ENCODE data around the gene KRTAP5-2. TPM values are rescaled to one million over a fixed set of nuclear protein-coding genes. Genes with fewer than 3 reads are reported as not detected.
"Not testable (repeated sequence)": the region's sequence is repeated elsewhere in the genome, so short reads cannot be mapped to it uniquely, and the experiment has no call there.

The KRTAP5-2 gene
- total RNA-seq, 1 experiment from 2014 or later, result not detected

DNA sequence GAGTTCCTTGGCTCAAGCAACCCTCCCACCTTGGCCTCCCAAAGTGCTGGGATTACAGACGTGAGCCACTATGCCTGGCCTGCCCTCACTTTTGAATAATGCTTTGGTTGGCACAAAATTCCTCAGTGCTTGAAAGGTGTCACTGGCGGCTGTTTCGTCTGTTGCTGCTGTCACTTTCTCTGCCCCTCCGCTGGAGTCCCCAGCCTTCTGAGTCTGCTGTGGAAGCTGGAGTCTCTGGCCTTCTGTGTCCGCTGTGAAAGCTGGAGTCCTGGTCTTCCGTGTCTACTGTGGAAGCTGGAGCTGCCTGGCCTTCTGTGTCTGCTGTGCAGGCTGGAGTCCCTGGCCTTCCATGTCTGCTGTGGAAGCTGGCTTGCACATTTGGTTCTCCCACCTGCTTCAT lies 8.1 kb downstream of the KRTAP5-2 start:
- H3K9me3 ChIP-seq (ENCODE audit: control insufficient read depth, low read depth, low read length), result no peaks in the 10 kb centered on the region
- no peak overlapping the region for H4K8ac ChIP-seq (replicated peaks; ENCODE audit: insufficient read length, low read depth, low read length)
- Mint-ChIP-seq H3K9me3 (peaks cover 0 to 2% of the 10 kb centered on the region in 2 experiments; a peak in 1 of 5 replicates), H3K36me3 (ENCODE audit: insufficient read depth in 1 of 3, low read depth in 3 of 3) (no peaks in the 10 kb centered on the region), H3K27me3 (ENCODE audit: low read depth) (peaks cover 63% of the 10 kb centered on the region), H3K27ac (no peak overlapping the region), H3K4me3 (no peak overlapping the region), H3K4me1 (peaks cover 2 to 4% of the 10 kb centered on the region in 2 experiments; a peak in 1 of 4 replicates)
- no peak overlapping the region; the same call in 1 of the 2 replicates for H3K14ac ChIP-seq (ENCODE audit: insufficient read depth, low read length)
- no peak overlapping the region for H3K4ac ChIP-seq (ENCODE audit: low read depth, low read length)
- no peak overlapping the region for H3K23ac ChIP-seq (ENCODE audit: insufficient read length, low read depth, low read length)
- H3K27ac ChIP-seq (ENCODE audit: insufficient read length, low read depth, low read length), result no peak overlapping the region
- H3K9ac ChIP-seq (ENCODE audit: extremely low read depth, insufficient read length, low read length), result no peak overlapping the region
- H3K23me2 ChIP-seq (ENCODE audit: insufficient read length, low read depth, low read length, poor library complexity, severe bottlenecking), result no peaks in the 10 kb centered on the region
- TF ChIP-seq, protein P1, sequence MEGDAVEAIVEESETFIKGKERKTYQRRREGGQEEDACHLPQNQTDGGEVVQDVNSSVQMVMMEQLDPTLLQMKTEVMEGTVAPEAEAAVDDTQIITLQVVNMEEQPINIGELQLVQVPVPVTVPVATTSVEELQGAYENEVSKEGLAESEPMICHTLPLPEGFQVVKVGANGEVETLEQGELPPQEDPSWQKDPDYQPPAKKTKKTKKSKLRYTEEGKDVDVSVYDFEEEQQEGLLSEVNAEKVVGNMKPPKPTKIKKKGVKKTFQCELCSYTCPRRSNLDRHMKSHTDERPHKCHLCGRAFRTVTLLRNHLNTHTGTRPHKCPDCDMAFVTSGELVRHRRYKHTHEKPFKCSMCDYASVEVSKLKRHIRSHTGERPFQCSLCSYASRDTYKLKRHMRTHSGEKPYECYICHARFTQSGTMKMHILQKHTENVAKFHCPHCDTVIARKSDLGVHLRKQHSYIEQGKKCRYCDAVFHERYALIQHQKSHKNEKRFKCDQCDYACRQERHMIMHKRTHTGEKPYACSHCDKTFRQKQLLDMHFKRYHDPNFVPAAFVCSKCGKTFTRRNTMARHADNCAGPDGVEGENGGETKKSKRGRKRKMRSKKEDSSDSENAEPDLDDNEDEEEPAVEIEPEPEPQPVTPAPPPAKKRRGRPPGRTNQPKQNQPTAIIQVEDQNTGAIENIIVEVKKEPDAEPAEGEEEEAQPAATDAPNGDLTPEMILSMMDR (conservative IDR thresholded peaks at IDR 0.05), result no peak
- H4K5ac ChIP-seq (ENCODE audit: insufficient read length, low read depth, low read length), result no peak overlapping the region
- no peak overlapping the region for H3T11ph ChIP-seq (ENCODE audit: low read length)
- no peak overlapping the region for H2AK5ac ChIP-seq (ENCODE audit: insufficient read length, low read length)
- H3K79me2 ChIP-seq (ENCODE audit: insufficient read depth, low read length), result no peaks in the 10 kb centered on the region
- H2BK20ac ChIP-seq (ENCODE audit: low read depth, low read length, poor library complexity, severe bottlenecking), result no peak overlapping the region
- no peaks in the 10 kb centered on the region; the same call in 1 of the 2 replicates for H3K4me1 ChIP-seq (ENCODE audit: insufficient read depth, low read length)
- no peaks in the 10 kb centered on the region for H4K20me1 ChIP-seq (ENCODE audit: control insufficient read depth, insufficient read depth, insufficient read length)
- no peak overlapping the region for H2AFZ ChIP-seq (ENCODE audit: low read length)
- no peaks in the 10 kb centered on the region for H3K79me1 ChIP-seq (ENCODE audit: insufficient read depth, low read depth, low read length, poor library complexity, severe bottlenecking)
- no peak overlapping the region for H4K91ac ChIP-seq (ENCODE audit: insufficient read length, low read depth, low read length)
- DNase-seq, result no peak
- no peak overlapping the region for H3K18ac ChIP-seq (ENCODE audit: insufficient read length, low read depth, low read length)
- no peak overlapping the region for H2BK15ac ChIP-seq (ENCODE audit: low read depth, low read length)
- no peak overlapping the region for H2BK5ac ChIP-seq (ENCODE audit: insufficient read length, low read length)
- no peak overlapping the region for H3K4me2 ChIP-seq (ENCODE audit: insufficient read depth, insufficient read length, low read length)
- no CpG with 5 or more reads among the region's 6 CpGs for WGBS (ENCODE audit: extremely low coverage, insufficient read length, low lambda C conversion rate)
- H3K56ac ChIP-seq (ENCODE audit: insufficient read length, low read depth, low read length), result no peak overlapping the region
- no peak overlapping the region for H2BK12ac ChIP-seq (ENCODE audit: insufficient read length, low read depth, low read length)
- H2BK120ac ChIP-seq (ENCODE audit: low read depth, low read length, poor library complexity, severe bottlenecking), result no peak overlapping the region
- H3K27me3 ChIP-seq (ENCODE audit: insufficient read depth, low read length), result no peaks in the 10 kb centered on the region

DNA sequence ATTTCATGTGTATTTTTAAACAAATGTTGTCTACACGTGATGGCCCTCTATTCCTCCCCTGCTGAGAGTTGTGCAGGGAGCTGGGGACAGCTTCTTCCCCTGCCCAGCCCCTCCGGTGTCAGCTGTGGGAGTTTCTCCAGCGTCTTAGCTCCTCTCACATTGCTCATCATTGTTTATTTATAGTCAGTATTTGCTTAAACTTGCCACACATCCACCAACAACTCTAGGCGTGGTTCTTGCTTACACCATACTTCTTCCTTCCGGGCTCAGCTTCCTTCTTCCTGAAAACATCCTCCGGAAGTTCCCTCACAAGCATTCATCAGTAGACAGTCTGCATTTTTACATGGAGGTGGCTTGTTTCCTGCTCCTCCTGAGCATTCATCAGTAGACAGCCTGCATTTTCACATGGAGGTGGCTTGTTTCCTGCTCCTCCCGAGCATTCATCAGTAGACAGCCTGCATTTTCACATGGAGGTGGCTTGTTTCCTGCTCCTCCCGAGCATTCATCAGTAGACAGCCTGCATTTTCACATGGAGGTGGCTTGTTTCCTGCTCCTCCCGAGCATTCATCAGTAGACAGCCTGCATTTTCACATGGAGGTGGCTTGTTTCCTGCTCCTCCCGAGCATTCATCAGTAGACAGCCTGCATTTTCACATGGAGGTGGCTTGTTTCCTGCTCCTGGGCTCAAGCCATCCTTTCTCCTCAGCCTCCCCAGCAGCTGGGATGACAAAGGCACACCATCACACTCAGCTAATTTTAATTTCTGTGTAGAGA lies 8.7 kb downstream of the KRTAP5-2 start:
- not testable (repeated sequence) for H3K4me1 ChIP-seq (ENCODE audit: insufficient read depth, low read length); DNase-seq; H2AFZ ChIP-seq (ENCODE audit: low read length); H2BK5ac ChIP-seq (ENCODE audit: insufficient read length, low read length); H4K91ac ChIP-seq (ENCODE audit: insufficient read length, low read depth, low read length); H3K18ac ChIP-seq (ENCODE audit: insufficient read length, low read depth, low read length); H3K27me3 ChIP-seq (ENCODE audit: insufficient read depth, low read length); H4K8ac ChIP-seq (replicated peaks; ENCODE audit: insufficient read length, low read depth, low read length); H3K79me1 ChIP-seq (ENCODE audit: insufficient read depth, low read depth, low read length, poor library complexity, severe bottlenecking); H3K4me3 Mint-ChIP-seq; H3K9me3 ChIP-seq (ENCODE audit: control insufficient read depth, low read depth, low read length); H3K56ac ChIP-seq (ENCODE audit: insufficient read length, low read depth, low read length); H2BK120ac ChIP-seq (ENCODE audit: low read depth, low read length, poor library complexity, severe bottlenecking); H3K27ac ChIP-seq (ENCODE audit: insufficient read length, low read depth, low read length); H3K4me2 ChIP-seq (ENCODE audit: insufficient read depth, insufficient read length, low read length); H3K27ac Mint-ChIP-seq; H2BK20ac ChIP-seq (ENCODE audit: low read depth, low read length, poor library complexity, severe bottlenecking); H4K20me1 ChIP-seq (ENCODE audit: control insufficient read depth, insufficient read depth, insufficient read length); H3K14ac ChIP-seq (ENCODE audit: insufficient read depth, low read length); H3K9ac ChIP-seq (ENCODE audit: extremely low read depth, insufficient read length, low read length); H2BK12ac ChIP-seq (ENCODE audit: insufficient read length, low read depth, low read length); H3K9me3 Mint-ChIP-seq; H3K4me1 Mint-ChIP-seq; H2AK5ac ChIP-seq (ENCODE audit: insufficient read length, low read length); H3K23ac ChIP-seq (ENCODE audit: insufficient read length, low read depth, low read length); H3K79me2 ChIP-seq (ENCODE audit: insufficient read depth, low read length); H2BK15ac ChIP-seq (ENCODE audit: low read depth, low read length); H3K23me2 ChIP-seq (ENCODE audit: insufficient read length, low read depth, low read length, poor library complexity, severe bottlenecking); H3K36me3 Mint-ChIP-seq (ENCODE audit: insufficient read depth in 1 of 3, low read depth in 3 of 3); H3K4ac ChIP-seq (ENCODE audit: low read depth, low read length); H3T11ph ChIP-seq (ENCODE audit: low read length); H4K5ac ChIP-seq (ENCODE audit: insufficient read length, low read depth, low read length)
- H3K27me3 Mint-ChIP-seq (ENCODE audit: low read depth), result peaks cover 60% of the 10 kb centered on the region
- no CpG with 5 or more reads among the region's 10 CpGs for WGBS (ENCODE audit: extremely low coverage, insufficient read length, low lambda C conversion rate)

Measured in H9 (cell line).